Measurements from ENCODE around the gene ATP11C.
"Not testable (repeated sequence)": the region's sequence is repeated elsewhere in the genome, so short reads cannot be mapped to it uniquely, and the experiment has no call there.

ATP11C gene

DNA sequence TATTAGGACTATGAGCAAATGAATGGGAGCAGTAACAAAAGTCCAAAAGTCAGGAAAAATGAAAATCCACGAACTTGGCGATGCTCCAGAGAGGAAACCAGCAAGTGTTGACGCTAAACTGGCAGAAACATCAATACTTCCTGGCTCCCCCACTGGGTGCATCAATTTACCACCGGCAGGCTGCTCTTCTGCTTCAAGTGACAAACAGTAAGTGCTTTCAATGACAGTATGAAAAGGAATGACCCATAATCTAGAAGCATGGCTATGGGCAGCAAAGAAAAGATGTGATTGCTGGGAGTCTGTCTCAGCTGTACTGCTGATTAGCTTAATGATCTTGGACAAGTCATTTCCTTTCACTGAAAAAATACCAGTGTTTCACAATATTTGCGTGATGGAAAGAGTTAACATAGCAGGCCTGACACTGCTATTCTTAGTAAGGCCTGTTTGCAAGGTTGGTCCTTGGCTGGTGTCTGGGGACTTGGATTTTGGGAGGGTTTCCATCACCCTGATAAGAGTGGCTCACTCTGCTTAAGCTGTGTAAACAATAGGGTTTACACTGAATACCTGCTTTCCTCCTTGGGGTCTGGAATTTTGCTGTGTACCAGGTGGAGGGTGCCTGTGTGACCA lies 8.7 kb downstream of the ATP11C start:
- Histone ChIP-seq H3K36me3 (replicated peaks) (no peaks in the 10 kb centered on the region), H3K27ac (no peak overlapping the region), H3K27me3 (replicated peaks) (no peaks in the 10 kb centered on the region), H3K4me3 (ENCODE audit: low read depth, low read length) (no peak overlapping the region)
- no peak for DNase-seq
- no peak for TF ChIP-seq CTCF (IDR thresholded peaks at IDR 0.05; ENCODE audit: low read depth, low read length, missing control alignments)
- in situ Hi-C loops (cut with HindIII; ENCODE audit: low pct_ligation_motif_present, low sequenced_read_pairs), result no loop called here

GRCh38 chrX:139921142-139921541 lies 11.7 kb downstream of the ATP11C start:
- H3K4me3 ChIP-seq (ENCODE audit: low read depth, low read length); H3K36me3 ChIP-seq (replicated peaks); in situ Hi-C loops (cut with HindIII; ENCODE audit: low pct_ligation_motif_present, low sequenced_read_pairs); DNase-seq; H3K27me3 ChIP-seq (replicated peaks); H3K27ac ChIP-seq: not testable (repeated sequence)

DNA sequence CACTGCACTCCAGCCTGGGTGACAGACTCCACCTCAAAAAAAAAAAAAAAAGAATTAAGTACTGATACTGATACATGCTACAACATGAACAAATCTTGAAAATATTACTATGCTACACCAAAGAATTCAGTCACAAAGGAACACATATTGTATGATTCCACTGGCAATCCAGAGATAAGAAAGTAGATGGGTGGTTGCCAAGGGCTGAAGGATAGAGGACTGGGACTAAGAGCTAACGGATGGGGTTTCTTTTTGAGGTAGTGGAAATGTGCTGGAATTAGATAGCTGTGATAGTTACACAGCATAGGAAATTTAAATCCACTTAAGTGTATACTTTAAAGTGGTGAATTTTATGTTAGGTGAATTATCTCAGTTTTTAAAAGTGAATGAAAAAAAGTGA lies 12.5 kb downstream of the ATP11C start:
- in situ Hi-C loops (cut with HindIII; ENCODE audit: low pct_ligation_motif_present, low sequenced_read_pairs), result no loop called here
- Histone ChIP-seq H3K27ac (no peak overlapping the region), H3K4me3 (ENCODE audit: low read depth, low read length) (no peak overlapping the region), H3K27me3 (replicated peaks) (no peaks in the 10 kb centered on the region), H3K36me3 (replicated peaks) (no peaks in the 10 kb centered on the region)
- DNase-seq, result no peak
- TF ChIP-seq CTCF (IDR thresholded peaks at IDR 0.05; ENCODE audit: low read depth, low read length, missing control alignments), result no peak

DNA sequence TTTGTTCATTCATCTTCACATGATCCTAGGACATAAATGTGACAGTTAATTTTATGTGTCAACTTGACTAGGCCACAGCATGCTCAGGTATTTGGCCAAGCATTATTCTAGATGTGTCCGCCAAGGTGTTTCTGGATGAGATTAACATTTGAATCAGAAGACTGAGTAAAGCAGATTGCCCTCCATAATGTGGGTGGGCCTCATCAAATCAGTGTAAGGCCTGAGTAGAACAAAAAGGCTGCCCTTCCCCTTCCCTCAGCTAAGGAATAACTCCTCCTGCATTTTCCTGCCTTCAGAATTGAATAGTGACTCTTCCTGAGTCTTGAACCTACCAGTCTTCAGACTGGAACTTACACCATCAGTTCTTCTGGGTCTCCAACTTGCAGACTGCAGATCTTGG lies 18.4 kb downstream of the ATP11C start:
- TF ChIP-seq CTCF (IDR thresholded peaks at IDR 0.05; ENCODE audit: low read depth, low read length, missing control alignments), result no peak
- H3K4me3 ChIP-seq (ENCODE audit: low read depth, low read length), result no peak overlapping the region
- in situ Hi-C loops (cut with HindIII; ENCODE audit: low pct_ligation_motif_present, low sequenced_read_pairs), result no loop called here
- no peaks in the 10 kb centered on the region for H3K27me3 ChIP-seq (replicated peaks)
- no peaks in the 10 kb centered on the region for H3K36me3 ChIP-seq (replicated peaks)
- no peak for DNase-seq
- no peak overlapping the region for H3K27ac ChIP-seq

DNA sequence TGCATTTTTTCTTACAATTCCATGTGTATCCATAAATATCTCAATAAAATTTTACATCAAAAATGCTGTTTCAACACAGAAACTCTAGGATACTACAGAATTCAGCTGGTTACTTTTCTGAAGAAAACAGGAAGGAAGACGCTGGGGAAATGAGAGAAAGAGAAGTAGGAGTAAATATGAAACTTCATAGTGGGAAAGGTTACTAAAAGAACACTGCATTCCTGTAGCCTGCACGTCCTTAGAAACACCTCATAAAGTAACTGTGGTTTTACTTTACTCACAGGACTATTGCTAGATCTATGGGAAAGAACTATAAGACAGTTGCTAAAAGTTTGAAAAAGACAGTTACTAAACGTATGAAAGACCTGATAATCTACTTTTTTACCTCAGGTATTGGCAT lies 23.1 kb downstream of the ATP11C start:
- no peak overlapping the region for H3K27ac ChIP-seq
- no peak for TF ChIP-seq CTCF (IDR thresholded peaks at IDR 0.05; ENCODE audit: low read depth, low read length, missing control alignments)
- in situ Hi-C loops (cut with HindIII; ENCODE audit: low pct_ligation_motif_present, low sequenced_read_pairs), result no loop called here

GRCh38 chrX:139907078-139907477 lies 25.8 kb downstream of the ATP11C start:
- Histone ChIP-seq H3K27ac (no peak overlapping the region), H3K36me3 (replicated peaks) (no peaks in the 10 kb centered on the region), H3K27me3 (replicated peaks) (no peaks in the 10 kb centered on the region), H3K4me3 (ENCODE audit: low read depth, low read length) (no peak overlapping the region)
- TF ChIP-seq CTCF (IDR thresholded peaks at IDR 0.05; ENCODE audit: low read depth, low read length, missing control alignments), result no peak
- in situ Hi-C loops (cut with HindIII; ENCODE audit: low pct_ligation_motif_present, low sequenced_read_pairs), result no loop called here
- DNase-seq, result no peak

More for the DNA sequence above, 23.1 kb downstream of the ATP11C start:
- no peak for DNase-seq
- no peak overlapping the region for H3K4me3 ChIP-seq (ENCODE audit: low read depth, low read length)
- H3K27me3 ChIP-seq (replicated peaks), result no peaks in the 10 kb centered on the region
- no peaks in the 10 kb centered on the region for H3K36me3 ChIP-seq (replicated peaks)
